Astrocyte (in vitro differentiated cells and primary cell): ENCODE data around the gene OR2T3.
"Not testable (repeated sequence)": the region's sequence is repeated elsewhere in the genome, so short reads cannot be mapped to it uniquely, and the experiment has no call there.

Source experiments
- CTCF ChIP-seq: IDR thresholded peaks from 2 replicates; pipeline ENCODE4 v1.5.1; 2011; ENCODE audit warnings: low read depth, mild to moderate bottlenecking, inconsistent platforms, low read length, moderate library complexity; ENCODE audit not compliant: insufficient read depth
- EZH2 ChIP-seq: IDR thresholded peaks from 2 replicates; pipeline ENCODE4 v1.6.1; 2012; ENCODE audit warnings: mild to moderate bottlenecking, low read length, inconsistent platforms; ENCODE audit not compliant: insufficient read depth

GRCh38 chr1:248481686-248482579 lies 8.8 kb downstream of the OR2T3 start:
- not testable (repeated sequence) for TF ChIP-seq EZH2, CTCF
